Adrenal gland (tissue), 5 donors: ENCODE data around the gene PI4KA.

Experiments used
- CTCF ChIP-seq, 6 experiments: fragments of 450-650 bp in 4 of 6; fragments of 200-600 bp in 2 of 6; sonication (generic) in 1 of 6; IDR thresholded peaks; 1 replicate in 5 of 6; 2 replicates in 1 of 6; pipeline versions ENCODE4 v1.5.1 to v1.8.0; 2016 to 2021; ENCODE audit warnings: antibody characterized with exemption in 6 of 6, mild to moderate bottlenecking in 2 of 6, moderate library complexity in 1 of 6
- POLR2A ChIP-seq, 2 donors: fragments of 450-650 bp; IDR thresholded peaks; one replicate each; pipeline ENCODE4 v1.6.1; 2017; ENCODE audit warnings: antibody characterized with exemption in 2 of 2, mild to moderate bottlenecking in 2 of 2, moderate library complexity in 1 of 2
- donor health status: DM: no; HTN: no; CAD: no.

- TF ChIP-seq CTCF (IDR thresholded peaks at IDR 0.05) (no peak), POLR2A (IDR thresholded peaks at IDR 0.05) (no peak)
Measured at GRCh38 chr22:20847318-20847822, 11.2 kb downstream of the PI4KA start.
